Neural progenitor cell (in vitro differentiated cells): Measurements from ENCODE around the gene ITPR2.
"Not testable (repeated sequence)": the region's sequence is repeated elsewhere in the genome, so short reads cannot be mapped to it uniquely, and the experiment has no call there.

Source experiments
- EZH2 ChIP-seq: fragments of 200-600 bp; sonication (generic); IDR thresholded peaks from 2 replicates; pipeline ENCODE4 v1.6.1; 2017; ENCODE audit warnings: antibody characterized with exemption, mild to moderate bottlenecking, moderate library complexity
- EZH2phosphoT487 ChIP-seq: fragments of 200-600 bp; sonication (generic); IDR thresholded peaks from 2 replicates; pipeline ENCODE4 v1.6.1; 2017; ENCODE audit warnings: antibody characterized with exemption
- TF ChIP-seq, protein P1 (sequence below): fragments of 200-600 bp; sonication (generic); IDR thresholded peaks from 2 replicates; pipeline ENCODE4 v1.5.1; 2017; ENCODE audit warnings: antibody characterized with exemption, mild to moderate bottlenecking

DNA sequence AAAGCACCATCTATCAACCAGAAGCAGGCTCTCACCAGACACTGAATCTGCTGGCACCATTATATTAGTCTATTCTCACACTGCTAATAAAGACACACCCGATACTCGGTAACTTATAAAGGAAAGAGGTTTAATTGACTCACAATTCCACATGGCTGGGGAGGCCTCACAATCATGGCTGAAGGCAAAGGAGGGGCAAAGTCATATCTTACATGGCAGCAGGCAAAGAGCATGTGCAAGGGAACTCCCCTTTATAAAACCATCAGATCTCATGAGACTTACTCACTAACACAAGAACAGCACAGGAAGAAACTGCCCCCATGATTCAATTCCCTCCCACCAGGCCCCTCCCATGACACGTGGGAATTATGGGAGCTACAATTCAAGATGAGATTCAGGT, 188.6 kb downstream of the ITPR2 start:
- TF ChIP-seq, protein P1, sequence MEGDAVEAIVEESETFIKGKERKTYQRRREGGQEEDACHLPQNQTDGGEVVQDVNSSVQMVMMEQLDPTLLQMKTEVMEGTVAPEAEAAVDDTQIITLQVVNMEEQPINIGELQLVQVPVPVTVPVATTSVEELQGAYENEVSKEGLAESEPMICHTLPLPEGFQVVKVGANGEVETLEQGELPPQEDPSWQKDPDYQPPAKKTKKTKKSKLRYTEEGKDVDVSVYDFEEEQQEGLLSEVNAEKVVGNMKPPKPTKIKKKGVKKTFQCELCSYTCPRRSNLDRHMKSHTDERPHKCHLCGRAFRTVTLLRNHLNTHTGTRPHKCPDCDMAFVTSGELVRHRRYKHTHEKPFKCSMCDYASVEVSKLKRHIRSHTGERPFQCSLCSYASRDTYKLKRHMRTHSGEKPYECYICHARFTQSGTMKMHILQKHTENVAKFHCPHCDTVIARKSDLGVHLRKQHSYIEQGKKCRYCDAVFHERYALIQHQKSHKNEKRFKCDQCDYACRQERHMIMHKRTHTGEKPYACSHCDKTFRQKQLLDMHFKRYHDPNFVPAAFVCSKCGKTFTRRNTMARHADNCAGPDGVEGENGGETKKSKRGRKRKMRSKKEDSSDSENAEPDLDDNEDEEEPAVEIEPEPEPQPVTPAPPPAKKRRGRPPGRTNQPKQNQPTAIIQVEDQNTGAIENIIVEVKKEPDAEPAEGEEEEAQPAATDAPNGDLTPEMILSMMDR = not testable (repeated sequence)
- TF ChIP-seq EZH2phosphoT487, EZH2: not testable (repeated sequence)
